ENCODE results near the gene RLBP1. TPM values are rescaled to one million over a fixed set of nuclear protein-coding genes. Genes with fewer than 3 reads are reported as not detected.
"Not testable (repeated sequence)": the region's sequence is repeated elsewhere in the genome, so short reads cannot be mapped to it uniquely, and the experiment has no call there.

The RLBP1 gene
- not detected in 3 replicates for total RNA-seq (2021)
- Bru-seq, nascent RNA: percentile 4 among the genes with signal in this experiment
- long read RNA-seq, experiment 1: 0 reads
- long read RNA-seq, experiment 2: 0 reads
- long read RNA-seq, experiment 3: 0 reads

GRCh38 chr15:89221543-89221942, at the start of gene RLBP1:
RLBP1 (minus strand) TSS chr15:89221579; CDS start chr15:89218975, 2,604 bp downstream.
- ATAC-seq: peak; percentile 43
- H3K4me1 Mint-ChIP-seq: 0 out of 2 replicates have a peak, but pooled peaks cover 3% of the 10 kb centered on the region
- 0 out of 2 replicates have a peak within 1 kb of the TSS, but pooled peaks have one; percentile 14 for H3K27ac Mint-ChIP-seq
- H3K4me3 Mint-ChIP-seq: no peak within 1 kb of the TSS
- TF ChIP-seq TEAD1 (CRISPR knock-in tag; IDR thresholded peaks at IDR 0.05): no peak
- no peak for TF ChIP-seq SMAD4 (CRISPR knock-in tag; IDR thresholded peaks at IDR 0.05)
- TF ChIP-seq HMGA2 (CRISPR knock-in tag; IDR thresholded peaks at IDR 0.05): no peak
- no peak for TF ChIP-seq JUN (CRISPR knock-in tag; IDR thresholded peaks at IDR 0.05)
- no peak for TF ChIP-seq ZNF121 (CRISPR knock-in tag; IDR thresholded peaks at IDR 0.05)
- no peak for TF ChIP-seq RELA (CRISPR knock-in tag; IDR thresholded peaks at IDR 0.05; ENCODE audit: borderline replicate concordance)
- no peak for TF ChIP-seq SOX15 (CRISPR knock-in tag; IDR thresholded peaks at IDR 0.05)
- TF ChIP-seq, protein P1, sequence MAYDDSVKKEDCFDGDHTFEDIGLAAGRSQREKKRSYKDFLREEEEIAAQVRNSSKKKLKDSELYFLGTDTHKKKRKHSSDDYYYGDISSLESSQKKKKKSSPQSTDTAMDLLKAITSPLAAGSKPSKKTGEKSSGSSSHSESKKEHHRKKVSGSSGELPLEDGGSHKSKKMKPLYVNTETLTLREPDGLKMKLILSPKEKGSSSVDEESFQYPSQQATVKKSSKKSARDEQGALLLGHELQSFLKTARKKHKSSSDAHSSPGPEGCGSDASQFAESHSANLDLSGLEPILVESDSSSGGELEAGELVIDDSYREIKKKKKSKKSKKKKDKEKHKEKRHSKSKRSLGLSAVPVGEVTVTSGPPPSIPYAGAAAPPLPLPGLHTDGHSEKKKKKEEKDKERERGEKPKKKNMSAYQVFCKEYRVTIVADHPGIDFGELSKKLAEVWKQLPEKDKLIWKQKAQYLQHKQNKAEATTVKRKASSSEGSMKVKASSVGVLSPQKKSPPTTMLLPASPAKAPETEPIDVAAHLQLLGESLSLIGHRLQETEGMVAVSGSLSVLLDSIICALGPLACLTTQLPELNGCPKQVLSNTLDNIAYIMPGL (CRISPR knock-in tag; IDR thresholded peaks at IDR 0.05): no peak
- no peak for TF ChIP-seq ESRRA (CRISPR knock-in tag; IDR thresholded peaks at IDR 0.05; ENCODE audit: borderline replicate concordance)
- no peak for TF ChIP-seq ZNF138 (CRISPR knock-in tag; conservative IDR thresholded peaks at IDR 0.05)
- peaks cover 3% of the 10 kb centered on the region; the same call in 1 of the 2 replicates for H3K27me3 Mint-ChIP-seq (ENCODE audit: low read depth)
- no peak for DNase-seq (ENCODE audit: low spot score)
- POLR2A ChIA-PET: no interaction called here
- H3K36me3 Mint-ChIP-seq: no peaks in the 10 kb centered on the region
- no peaks in the 10 kb centered on the region for H3K9me3 Mint-ChIP-seq
- CTCF ChIA-PET: interaction anchor here (0.6 to 2.9 kb wide), 3 partner anchors 9 to 279 kb away, joined by 3 to 13 read pairs (median 6); no protein-coding TSS in a partner anchor

DNA sequence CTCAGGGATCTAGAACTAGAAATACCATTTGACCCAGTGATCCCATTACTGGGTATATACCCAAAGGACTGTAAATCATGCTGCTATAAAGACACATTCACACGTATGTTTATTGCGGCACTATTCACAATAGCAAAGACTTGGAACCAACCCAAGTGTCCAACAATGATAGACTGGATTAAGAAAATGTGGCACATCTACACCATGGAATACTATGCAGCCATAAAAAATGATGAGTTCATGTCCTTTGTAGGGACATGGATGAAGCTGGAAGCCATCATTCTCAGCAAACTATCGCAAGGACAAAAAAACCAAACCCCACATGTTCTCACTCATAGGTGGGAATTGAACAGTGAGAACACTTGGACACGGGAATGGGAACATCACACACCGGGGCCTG, 28.8 kb upstream of the RLBP1 start:
- CTCF ChIA-PET; ATAC-seq; H3K4me3 Mint-ChIP-seq; POLR2A ChIA-PET; DNase-seq (ENCODE audit: low spot score); H3K27ac Mint-ChIP-seq; H3K27me3 Mint-ChIP-seq (ENCODE audit: low read depth): not testable (repeated sequence)
- Mint-ChIP-seq H3K36me3 (peaks cover 47% of the 10 kb centered on the region), H3K4me1 (peaks cover 12% of the 10 kb centered on the region), H3K9me3 (peaks cover 17% of the 10 kb centered on the region)

GRCh38 chr15:89248584-89248983, 27.2 kb upstream of the RLBP1 start:
- Mint-ChIP-seq H3K4me3 (no peak overlapping the region), H3K4me1 (peaks cover 17% of the 10 kb centered on the region), H3K27me3 (ENCODE audit: low read depth) (peaks cover under 1% of the 10 kb centered on the region; the same call in 1 of the 2 replicates), H3K9me3 (peaks cover 17% of the 10 kb centered on the region), H3K36me3 (peaks cover 47% of the 10 kb centered on the region), H3K27ac (no peak overlapping the region)
- ATAC-seq (no peak), DNase-seq (ENCODE audit: low spot score) (no peak)
- CTCF ChIA-PET: no interaction called here
- POLR2A ChIA-PET: no interaction called here
- TF ChIP-seq PREB (CRISPR knock-in tag; IDR thresholded peaks at IDR 0.05; ENCODE audit: borderline replicate concordance): no peak
- TF ChIP-seq, protein P2, sequence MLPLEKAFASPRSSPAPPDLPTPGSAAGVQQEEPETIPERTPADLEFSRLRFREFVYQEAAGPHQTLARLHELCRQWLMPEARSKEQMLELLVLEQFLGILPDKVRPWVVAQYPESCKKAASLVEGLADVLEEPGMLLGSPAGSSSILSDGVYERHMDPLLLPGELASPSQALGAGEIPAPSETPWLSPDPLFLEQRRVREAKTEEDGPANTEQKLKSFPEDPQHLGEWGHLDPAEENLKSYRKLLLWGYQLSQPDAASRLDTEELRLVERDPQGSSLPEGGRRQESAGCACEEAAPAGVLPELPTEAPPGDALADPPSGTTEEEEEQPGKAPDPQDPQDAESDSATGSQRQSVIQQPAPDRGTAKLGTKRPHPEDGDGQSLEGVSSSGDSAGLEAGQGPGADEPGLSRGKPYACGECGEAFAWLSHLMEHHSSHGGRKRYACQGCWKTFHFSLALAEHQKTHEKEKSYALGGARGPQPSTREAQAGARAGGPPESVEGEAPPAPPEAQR (CRISPR knock-in tag; IDR thresholded peaks at IDR 0.05): no peak
- no peak for TF ChIP-seq JUN (CRISPR knock-in tag; IDR thresholded peaks at IDR 0.05)
- no peak for TF ChIP-seq E2F1 (CRISPR knock-in tag; IDR thresholded peaks at IDR 0.05)
- TF ChIP-seq ZBTB43 (CRISPR knock-in tag; IDR thresholded peaks at IDR 0.05): no peak
- TF ChIP-seq IRF2 (CRISPR knock-in tag; IDR thresholded peaks at IDR 0.05; ENCODE audit: borderline replicate concordance, low read depth): no peak
- no peak for TF ChIP-seq MXD4 (CRISPR knock-in tag; IDR thresholded peaks at IDR 0.05; ENCODE audit: borderline replicate concordance)
- TF ChIP-seq, protein P3, sequence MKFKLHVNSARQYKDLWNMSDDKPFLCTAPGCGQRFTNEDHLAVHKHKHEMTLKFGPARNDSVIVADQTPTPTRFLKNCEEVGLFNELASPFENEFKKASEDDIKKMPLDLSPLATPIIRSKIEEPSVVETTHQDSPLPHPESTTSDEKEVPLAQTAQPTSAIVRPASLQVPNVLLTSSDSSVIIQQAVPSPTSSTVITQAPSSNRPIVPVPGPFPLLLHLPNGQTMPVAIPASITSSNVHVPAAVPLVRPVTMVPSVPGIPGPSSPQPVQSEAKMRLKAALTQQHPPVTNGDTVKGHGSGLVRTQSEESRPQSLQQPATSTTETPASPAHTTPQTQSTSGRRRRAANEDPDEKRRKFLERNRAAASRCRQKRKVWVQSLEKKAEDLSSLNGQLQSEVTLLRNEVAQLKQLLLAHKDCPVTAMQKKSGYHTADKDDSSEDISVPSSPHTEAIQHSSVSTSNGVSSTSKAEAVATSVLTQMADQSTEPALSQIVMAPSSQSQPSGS (CRISPR knock-in tag; IDR thresholded peaks at IDR 0.05; ENCODE audit: borderline replicate concordance, low read depth): no peak
- no peak for TF ChIP-seq TEAD1 (CRISPR knock-in tag; IDR thresholded peaks at IDR 0.05)
- TF ChIP-seq, protein P4, sequence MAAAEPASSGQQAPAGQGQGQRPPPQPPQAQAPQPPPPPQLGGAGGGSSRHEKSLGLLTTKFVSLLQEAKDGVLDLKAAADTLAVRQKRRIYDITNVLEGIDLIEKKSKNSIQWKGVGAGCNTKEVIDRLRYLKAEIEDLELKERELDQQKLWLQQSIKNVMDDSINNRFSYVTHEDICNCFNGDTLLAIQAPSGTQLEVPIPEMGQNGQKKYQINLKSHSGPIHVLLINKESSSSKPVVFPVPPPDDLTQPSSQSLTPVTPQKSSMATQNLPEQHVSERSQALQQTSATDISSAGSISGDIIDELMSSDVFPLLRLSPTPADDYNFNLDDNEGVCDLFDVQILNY (CRISPR knock-in tag; IDR thresholded peaks at IDR 0.05): no peak
